GM12874 (cell line): ENCODE results near the gene LMCD1.

Experiments used
- TF ChIP-seq, protein P1 (sequence below): IDR thresholded peaks from 2 replicates; pipeline ENCODE4 v1.5.1; 2011; ENCODE audit warnings: low read depth, mild to moderate bottlenecking, control low read depth, low read length, moderate library complexity; ENCODE audit not compliant: insufficient read depth

Gene LMCD1

DNA sequence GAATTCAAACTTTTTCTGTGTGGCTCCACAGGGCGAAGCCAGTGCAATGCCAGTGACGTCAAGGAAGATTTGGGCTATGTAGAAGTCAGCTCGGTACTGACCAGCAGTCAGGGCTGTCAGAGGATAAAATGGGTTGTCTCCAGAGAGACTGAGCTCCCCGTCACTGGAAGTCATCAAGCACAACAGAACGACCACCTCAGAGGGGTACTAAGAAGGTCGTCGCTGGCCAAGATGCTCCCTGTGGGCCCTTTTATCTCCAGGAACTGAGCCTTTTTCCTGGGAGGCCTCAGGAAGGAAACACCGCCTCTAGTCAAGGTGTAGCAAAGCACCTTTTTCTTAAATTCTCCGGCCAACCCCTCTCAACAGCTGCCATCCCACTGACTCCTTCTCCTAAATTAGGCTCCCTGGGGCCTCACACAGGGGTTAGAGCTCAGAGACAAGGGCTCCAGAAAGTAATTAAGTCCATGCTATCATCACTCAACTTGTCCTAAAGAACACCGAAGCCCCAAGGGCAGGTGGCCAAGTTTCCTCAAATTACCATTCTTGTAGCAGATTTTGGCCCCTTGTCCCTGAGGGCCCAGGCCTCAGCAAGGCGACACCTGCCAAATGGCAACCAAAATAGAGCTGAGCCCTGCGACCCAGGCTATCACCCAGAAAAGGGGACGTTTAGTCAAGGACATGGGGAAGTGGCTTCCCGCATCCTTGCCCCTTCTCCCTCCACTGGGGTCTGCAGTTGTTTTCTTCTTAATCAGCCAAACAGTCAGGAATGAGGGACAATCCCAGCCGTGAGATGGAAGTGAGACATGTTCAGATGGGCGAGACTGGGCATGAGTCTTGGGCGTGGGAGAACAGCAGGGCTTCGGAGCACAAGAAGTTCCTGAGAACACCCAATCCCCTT is 94.9 kb downstream of the LMCD1 start:
- TF ChIP-seq, protein P1, sequence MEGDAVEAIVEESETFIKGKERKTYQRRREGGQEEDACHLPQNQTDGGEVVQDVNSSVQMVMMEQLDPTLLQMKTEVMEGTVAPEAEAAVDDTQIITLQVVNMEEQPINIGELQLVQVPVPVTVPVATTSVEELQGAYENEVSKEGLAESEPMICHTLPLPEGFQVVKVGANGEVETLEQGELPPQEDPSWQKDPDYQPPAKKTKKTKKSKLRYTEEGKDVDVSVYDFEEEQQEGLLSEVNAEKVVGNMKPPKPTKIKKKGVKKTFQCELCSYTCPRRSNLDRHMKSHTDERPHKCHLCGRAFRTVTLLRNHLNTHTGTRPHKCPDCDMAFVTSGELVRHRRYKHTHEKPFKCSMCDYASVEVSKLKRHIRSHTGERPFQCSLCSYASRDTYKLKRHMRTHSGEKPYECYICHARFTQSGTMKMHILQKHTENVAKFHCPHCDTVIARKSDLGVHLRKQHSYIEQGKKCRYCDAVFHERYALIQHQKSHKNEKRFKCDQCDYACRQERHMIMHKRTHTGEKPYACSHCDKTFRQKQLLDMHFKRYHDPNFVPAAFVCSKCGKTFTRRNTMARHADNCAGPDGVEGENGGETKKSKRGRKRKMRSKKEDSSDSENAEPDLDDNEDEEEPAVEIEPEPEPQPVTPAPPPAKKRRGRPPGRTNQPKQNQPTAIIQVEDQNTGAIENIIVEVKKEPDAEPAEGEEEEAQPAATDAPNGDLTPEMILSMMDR: no peak

DNA sequence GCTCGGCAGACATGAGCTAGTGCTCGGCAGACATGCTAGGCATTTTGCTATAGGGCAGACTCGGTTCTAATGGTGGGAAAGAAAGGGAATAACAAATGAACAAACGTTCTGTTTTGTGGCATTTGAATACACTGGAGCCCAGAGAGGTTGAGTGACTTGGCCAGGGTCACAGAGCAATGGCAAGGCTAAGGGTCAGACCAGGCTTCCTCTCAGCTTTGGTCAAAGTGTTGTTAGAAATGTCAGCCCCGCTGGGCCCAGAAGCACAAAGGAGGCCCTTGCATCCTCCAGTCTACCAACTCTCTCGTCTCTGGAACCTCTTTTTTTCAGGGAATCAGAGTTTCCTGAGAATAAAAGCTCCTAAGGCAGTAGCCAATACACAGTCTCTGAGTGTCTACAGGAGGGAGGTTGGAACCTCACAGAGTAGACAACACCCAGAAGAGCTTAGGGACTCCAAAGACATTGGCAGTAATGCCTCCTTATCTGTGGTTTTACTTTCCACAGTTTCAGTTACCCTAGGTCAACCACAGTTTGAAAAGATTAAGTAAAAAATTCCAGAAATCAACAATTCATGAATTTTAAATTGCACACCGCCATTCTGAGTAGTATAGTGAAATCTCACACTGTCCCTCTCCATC is 95.7 kb downstream of the LMCD1 start:
- TF ChIP-seq, protein P1: no peak

DNA sequence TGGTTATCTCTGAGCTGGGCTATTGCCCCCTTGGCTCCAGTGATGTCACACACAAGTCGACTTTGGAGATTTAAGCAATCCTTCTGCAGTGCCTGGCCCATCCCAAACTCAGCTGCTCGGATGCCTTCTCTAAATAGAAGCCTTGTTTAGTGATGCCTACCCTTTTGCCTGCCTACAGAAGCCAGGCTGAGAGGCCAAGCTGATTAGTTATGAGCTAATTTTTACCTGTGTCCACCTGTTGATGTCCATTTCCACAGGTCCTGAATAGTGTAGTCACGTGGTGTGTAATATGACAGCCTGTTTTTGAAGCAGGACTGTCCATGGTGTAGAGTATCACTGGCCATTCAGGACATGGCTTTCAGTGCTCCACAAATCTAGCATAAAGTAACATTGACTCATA is 97.5 kb downstream of the LMCD1 start:
- TF ChIP-seq, protein P1: no peak

DNA sequence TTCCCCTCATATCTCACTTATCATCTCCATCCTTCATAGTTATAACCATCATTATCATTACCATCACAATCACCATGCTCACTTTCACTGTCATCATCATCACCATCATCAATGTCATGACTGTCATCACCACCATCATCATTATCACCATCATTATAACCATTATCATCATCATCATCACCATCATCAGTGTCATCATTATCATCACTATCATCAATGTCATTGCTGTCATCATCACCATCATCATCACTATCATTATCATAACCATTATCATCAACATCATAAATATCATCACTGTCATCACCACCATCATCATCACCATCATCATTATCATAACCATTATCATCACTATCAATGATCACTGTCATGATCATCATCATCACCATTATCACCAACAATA is 98.8 kb downstream of the LMCD1 start:
- TF ChIP-seq, protein P1: no peak

DNA sequence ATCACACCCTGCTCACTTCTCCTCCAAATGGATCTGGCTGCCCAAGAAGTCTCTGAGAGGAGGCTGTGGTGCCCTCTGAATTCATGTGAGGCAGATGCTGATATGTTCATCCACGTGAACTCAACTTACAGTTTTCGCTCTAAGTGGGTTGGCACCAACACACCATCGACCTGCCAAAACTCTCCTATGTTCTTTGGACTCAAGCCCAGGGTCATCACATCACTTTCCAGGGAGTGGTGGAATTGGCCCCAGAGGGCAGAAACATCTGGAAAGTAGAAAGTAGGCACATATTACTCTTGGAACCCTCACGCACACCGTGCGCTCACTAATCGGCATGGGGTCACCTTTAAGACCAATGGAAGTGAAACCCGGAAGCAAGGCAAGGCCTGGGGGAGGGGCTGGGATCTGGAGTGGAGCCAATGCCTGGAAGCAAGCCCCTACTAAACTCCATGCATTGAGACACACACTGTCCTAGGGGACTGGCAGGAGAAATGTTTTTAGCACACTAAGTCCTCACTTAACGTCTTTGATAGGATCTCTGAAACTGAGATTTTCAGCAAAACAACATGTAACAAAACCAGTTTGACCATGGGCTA is 101.6 kb downstream of the LMCD1 start:
- TF ChIP-seq, protein P1: no peak

DNA sequence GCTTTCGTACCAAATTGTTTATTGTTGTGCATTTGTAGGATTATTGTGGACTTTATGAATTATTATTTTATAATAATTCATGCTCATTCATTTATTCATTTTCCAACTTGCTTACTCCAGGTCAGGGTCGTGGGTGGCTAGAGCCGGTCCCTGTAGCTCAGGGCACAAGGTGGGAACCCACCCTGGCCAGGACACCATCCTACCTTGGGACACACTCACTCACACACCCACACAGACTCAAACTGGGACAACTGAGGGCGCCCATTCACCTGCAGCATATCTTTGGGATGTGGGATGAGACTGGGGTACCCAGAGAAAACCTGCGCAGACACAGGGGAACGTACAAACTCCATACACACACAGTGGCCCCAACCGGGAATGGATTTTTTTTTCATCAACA is 102.4 kb downstream of the LMCD1 start:
- TF ChIP-seq, protein P1: no peak

DNA sequence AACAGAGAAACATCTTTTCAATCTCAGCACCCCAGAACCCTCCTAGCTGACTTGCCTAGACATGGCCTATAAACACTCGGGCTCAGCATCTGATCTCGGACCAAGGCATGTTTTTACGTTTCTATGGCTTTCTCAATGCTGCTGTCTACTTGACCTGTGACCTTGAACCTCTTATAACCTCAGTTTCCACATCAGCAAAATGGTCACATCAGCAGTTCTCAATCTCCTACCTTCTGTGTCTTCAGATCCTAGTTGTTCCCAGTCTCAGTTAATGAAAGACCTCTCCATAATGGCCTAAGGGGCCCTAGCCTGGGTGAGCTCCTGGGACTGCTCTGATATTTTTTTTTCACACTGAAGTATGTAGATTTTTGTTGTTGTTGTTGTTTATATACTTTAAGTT is 103.4 kb downstream of the LMCD1 start:
- TF ChIP-seq, protein P1: no peak
